HG02840 (cell line): ENCODE results near the gene RPP25.
"Not testable (repeated sequence)": the region's sequence is repeated elsewhere in the genome, so short reads cannot be mapped to it uniquely, and the experiment has no call there.

Experiments used
- ATAC-seq: cut with Tn5 transposase; IDR thresholded peaks from one replicate; pipeline ENCODE4 v1.9.1; 2021; ENCODE audit warnings: mild to moderate bottlenecking, moderate library complexity, moderate number of reproducible peaks; ENCODE audit not compliant: unreplicated experiment, low FRiP score

The RPP25 gene

DNA sequence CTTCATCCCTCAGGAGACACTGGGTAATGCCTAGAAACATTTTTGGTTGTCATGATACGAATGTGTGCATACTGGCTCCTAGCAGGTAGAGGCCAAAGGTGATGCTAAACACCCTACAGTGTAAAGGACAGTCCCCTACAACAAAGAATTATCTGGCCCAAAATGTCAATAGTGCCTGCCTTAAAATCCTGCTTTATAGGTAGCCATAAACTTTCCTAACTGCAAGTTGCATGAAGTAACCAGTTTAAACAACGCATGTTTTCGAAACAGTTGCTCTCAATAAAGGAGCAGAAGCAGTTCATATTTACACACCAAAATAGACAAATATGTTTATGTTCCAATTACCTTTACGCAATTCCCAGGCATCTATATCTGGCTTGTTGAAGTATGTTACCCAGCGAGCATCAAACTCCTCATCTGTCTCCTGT lies 27.8 kb downstream of the RPP25 start:
- ATAC-seq: no peak

DNA sequence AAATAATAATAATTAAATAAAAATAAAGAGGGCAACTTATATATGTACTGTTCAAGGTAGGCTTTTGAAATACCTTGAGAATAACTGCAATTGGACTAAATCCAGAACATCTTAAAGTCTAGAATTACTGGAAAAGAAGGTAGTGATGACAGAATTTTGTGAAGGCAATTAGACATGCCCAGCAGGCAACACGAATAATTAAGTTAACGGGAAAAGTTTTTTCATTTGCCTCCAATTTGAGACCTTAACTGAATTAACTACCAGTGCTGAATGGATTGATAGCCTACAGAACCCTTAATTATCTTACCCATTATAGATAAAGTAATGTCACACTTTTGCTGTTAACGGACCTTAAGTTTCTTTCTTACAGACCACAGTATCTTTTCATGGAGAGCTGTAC lies 32.0 kb downstream of the RPP25 start:
- ATAC-seq: no peak

DNA sequence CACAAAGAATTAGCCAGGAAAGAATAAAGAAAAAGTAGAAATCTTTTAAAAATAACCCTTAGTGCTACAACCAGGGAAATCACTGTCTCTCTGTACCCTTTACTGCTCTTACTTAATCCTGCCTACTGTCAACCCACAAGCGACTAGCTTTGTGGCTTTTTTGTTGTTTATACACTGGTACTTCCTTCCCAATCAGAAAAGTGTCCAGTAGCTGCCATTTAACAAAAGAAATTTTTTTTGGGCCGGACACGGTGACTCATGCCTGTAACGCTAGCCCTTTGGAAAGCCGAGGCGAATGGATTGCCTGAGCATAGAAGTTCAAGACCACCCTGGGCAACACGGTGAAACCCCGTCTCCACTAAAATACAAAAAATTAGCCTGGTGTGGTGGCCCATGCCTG lies 36.1 kb downstream of the RPP25 start:
- ATAC-seq: no peak

DNA sequence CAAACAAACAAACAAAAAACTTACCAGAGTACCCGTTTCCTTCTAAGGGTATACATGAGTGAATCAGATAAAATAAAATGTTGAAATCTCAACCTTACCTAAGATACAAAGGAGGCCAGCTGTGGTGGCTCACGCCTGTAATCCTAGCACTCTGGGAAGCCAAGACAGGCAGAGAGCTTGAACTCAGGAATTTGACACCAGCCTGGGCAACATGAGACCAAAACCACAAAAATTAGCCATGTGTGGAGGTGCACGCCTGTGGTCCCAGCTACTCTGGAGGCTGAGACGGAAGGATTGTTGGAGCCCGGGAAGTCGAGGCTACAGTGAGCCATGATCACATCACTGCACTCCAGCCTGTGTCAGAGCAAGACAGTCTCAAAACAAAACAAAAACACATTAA lies 38.9 kb downstream of the RPP25 start:
- no peak for ATAC-seq

DNA sequence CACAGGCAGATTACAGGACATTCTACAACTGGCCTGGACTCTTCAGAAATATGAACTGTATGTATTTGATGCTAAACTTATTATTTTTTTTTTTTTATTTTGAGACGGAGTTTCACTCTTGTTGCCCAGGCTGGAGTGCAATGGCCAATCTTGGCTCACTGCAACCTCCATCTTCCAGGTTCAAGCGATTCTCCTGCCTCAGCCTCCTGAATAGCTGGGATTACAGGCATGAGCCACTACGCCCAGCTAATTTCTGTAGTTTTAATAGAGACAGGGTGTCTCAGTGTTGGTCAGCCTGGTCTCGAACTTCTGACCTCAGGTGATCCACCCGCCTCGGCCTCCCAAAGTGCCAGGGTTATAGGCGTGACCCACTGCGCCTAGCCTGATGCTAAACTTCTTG lies 42.8 kb downstream of the RPP25 start:
- not testable (repeated sequence) for ATAC-seq

DNA sequence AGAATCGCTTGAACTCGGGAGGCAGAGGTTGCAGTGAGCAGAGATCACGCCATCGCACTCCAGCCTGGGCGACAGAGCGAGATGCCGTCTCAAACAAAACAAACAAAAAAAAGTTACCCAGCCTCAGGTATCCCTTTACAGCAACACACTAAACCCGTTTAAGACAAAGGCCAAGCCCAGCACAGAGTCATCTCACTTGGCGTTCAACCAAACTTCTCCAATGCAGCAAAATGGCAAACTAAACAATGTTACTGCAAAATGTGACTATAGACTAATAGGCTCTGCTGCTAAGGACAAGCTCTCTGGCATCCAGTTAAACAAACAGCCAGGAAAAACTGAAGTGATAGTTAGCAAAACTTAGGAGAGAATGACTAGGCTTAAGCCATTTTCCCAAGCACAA lies 43.5 kb downstream of the RPP25 start:
- no peak for ATAC-seq

DNA sequence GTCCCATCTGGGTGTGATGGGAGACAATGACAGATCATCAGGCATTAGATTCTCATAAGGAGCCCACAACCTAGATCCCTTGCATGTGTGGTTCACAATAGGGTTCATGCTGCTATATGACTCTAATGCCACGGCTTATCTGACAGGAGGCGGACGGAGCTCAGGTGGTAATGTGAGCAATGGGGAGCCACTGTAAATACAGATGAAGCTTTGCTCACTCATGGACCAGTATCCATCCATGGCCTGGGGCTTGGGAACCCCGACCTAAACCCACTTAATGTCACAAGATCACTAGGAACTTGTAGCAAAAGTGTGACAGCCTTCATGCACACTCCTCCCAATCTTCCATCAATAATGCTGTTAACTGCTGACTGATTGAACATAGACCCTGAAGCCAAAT lies 47.9 kb downstream of the RPP25 start:
- no peak for ATAC-seq

DNA sequence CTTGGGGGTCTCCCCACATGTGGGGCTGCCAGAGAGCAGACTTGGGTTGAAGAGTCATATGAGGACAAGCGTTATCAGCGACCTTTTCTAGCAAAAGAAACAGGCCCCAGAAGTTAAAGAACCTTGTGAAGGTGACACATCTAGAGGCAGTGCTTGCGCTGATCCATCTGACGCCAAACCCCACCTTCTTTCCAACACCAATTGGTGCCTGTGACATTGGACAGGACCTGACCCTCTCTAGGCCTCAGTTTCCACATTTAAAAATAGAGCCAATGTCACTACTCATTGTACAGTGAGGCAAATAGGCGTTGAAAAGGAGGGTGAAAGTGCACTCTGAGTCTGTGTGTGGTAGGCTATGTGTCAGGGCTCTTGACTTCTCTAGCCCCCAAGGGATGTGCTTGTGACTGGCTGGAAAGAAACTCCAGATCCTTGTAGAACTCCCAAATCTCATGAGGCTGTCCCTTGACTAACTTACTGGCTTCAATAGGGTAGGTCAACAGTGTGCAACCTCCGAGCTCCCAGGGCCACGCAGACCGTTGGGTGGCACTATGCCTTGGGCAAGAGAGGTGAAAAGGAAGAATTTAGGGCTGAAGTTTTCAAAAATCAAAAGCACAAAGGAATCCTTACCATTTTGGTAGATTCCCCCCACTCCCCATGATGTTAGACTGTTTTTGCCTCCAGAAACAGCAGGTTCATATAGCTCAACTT lies 49.3 kb downstream of the RPP25 start:
- ATAC-seq: peak; percentile 3

DNA sequence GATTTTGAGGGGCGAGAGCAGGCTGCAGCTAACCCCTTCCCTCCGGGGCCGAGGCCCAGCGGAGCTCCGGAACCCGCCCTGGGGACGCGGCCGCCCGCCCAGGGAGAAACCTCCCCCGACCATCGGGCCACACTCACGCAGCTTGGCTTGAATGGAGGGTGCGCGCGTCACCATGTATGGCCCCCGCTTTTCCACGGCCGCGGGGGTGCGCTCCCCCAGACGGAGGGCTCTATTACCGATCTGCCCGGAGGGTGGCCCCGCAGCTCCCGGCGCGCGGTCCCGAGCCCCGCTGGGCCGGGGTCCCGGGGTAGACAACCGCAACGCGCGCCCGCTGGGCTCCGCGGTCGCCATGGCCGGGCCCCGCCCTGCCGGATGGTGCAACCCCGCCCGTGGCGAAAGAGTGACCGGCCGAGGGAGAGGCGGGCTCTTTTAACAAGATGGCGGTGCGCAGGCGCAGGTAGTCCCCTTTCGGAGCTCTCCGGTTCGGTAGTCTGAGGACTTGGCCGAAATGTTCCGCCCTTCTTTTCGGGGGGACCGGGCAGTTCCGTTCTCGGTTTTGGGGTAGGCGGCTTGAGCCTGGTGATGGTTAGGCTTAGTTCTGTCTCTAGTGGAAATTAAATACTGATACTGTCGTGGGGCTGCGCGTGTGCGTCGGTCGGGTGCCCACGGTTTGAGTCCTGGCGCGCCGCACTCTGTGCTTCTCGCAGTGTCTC lies 50.0 kb downstream of the RPP25 start, which contains the start of gene FAM219B:
Gene FAM219B, minus strand, starts transcription at position 402 of the 713 bp plus-strand sequence. Its CDS starts 51 bp downstream, at position 351.
- peak; percentile 73 for ATAC-seq

DNA sequence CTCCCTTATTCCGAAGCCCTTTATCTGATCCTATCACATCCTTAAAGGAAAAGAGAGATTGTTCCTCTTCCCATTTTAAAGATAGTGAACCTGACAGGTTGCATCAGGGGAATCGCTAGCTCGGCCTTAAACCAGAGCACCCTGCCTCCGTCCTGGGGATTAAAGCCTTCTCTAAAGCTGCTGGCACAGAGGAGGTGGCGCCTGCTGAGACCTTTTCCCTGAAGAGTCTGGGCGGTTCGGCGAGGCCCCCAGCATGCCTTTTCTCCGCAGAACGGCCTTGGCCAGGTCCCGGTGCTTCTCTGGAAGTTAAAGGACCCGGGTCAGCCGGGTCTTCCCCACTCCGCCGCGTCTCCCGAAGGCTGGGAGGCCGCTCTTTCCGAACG lies 50.5 kb downstream of the RPP25 start:
- ATAC-seq: peak; percentile 22
